ENCODE results near the gene MAP3K19.
A peak's percentile ranks its signal among the peaks of the same experiment; 100 is the strongest.

Gene MAP3K19

DNA sequence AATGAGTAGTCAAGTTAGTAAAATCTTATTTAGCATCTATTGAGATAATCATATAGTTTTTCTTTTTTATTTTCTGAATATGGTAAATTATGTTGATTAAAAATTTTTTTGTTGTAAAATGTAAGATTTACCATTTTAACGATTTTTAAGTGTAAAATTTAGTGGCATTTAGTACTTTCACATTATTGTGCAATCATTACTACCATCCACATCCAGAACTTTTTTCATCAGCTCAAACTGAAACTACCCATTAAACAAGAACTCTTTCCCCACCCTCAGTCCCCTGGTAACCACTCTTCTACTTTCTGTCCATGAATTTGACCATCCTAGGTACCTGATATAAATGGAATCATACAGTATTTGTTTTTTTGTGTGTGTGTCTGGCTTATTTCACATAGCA is 16.0 kb upstream of the MAP3K19 start:
- DNase-seq (ENCODE audit: low read depth) = peak; percentile 7
- H3K4me3 ChIP-seq (ENCODE audit: low read length) = no peak overlapping the region
- TF ChIP-seq, protein P1, sequence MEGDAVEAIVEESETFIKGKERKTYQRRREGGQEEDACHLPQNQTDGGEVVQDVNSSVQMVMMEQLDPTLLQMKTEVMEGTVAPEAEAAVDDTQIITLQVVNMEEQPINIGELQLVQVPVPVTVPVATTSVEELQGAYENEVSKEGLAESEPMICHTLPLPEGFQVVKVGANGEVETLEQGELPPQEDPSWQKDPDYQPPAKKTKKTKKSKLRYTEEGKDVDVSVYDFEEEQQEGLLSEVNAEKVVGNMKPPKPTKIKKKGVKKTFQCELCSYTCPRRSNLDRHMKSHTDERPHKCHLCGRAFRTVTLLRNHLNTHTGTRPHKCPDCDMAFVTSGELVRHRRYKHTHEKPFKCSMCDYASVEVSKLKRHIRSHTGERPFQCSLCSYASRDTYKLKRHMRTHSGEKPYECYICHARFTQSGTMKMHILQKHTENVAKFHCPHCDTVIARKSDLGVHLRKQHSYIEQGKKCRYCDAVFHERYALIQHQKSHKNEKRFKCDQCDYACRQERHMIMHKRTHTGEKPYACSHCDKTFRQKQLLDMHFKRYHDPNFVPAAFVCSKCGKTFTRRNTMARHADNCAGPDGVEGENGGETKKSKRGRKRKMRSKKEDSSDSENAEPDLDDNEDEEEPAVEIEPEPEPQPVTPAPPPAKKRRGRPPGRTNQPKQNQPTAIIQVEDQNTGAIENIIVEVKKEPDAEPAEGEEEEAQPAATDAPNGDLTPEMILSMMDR (conservative IDR thresholded peaks at IDR 0.05; ENCODE audit: low read length) = no peak

DNA sequence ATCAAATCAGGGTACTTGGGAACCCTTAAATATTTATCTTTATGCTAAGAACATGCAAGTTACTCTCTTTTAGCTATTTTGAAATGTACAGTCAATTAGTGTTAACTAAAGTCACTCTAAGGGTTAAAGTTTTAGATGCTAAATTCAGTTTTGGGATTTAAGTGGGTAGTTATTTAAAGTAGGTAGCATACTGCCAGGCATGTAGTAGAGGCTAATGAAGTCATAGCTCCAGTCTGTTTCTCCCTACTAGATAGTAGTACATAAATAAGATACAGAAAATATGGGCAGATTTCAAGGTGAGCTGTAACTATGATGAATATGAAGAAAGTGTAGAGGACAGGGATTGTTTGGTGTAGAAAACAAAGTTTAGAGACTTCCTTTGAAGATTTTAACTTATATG is 12.3 kb upstream of the MAP3K19 start:
- no peak overlapping the region for H3K4me3 ChIP-seq (ENCODE audit: low read length)
- TF ChIP-seq, protein P1 (conservative IDR thresholded peaks at IDR 0.05; ENCODE audit: low read length) = no peak
- DNase-seq (ENCODE audit: low read depth) = no peak

DNA sequence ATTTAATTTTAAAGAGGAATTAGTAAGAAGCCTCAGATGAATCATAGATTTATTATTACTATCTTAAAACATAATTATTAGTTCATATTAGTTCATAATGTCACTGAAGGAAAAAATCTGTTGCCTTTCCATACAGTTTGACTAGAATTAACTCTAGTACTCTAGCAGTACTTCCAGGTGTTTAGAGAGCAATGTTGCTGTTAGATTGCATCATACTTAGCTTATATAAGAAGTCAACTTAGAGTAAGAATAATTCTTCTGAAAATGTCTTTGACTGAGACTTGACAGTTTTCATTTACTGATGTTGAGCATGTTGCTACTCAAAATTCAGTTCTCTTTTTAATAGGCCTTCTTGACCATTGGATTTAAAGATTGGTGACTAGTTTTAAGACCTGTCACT is 9.5 kb upstream of the MAP3K19 start:
- TF ChIP-seq, protein P1 (conservative IDR thresholded peaks at IDR 0.05; ENCODE audit: low read length) = no peak
- H3K4me3 ChIP-seq (ENCODE audit: low read length) = no peak overlapping the region
- peak; percentile 29 for DNase-seq (ENCODE audit: low read depth)

DNA sequence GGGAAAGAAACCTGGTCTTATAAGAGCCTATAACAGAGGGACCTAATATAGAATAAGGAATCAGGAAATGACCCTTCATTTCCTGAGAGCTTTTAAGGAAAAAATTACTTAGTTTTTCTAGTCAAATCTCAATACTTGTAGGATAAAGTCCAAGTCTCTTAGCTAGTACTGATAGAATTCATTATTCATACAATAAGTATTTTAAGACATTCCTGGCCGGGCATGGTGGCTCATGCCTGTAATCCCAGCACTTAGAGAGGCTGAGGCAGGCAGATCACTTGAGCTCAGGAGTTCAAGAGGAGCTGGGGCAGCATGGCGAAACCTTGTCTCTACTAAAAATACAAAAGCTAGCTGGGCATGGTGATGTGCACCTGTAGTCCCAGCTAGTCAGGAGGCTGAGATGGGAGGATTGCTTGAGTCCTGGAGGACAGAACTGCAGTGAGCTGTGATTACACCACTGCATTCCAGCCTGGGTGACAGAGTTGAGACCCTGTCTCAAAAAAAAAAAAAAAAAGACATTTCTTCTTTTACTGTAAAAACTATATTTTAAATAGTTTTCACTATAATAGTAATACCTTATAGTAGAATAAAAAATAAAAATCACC is 8.0 kb upstream of the MAP3K19 start:
- H3K4me3 ChIP-seq (ENCODE audit: low read length) = peak overlapping the region; percentile 2
- TF ChIP-seq, protein P1 (conservative IDR thresholded peaks at IDR 0.05; ENCODE audit: low read length) = no peak

DNA sequence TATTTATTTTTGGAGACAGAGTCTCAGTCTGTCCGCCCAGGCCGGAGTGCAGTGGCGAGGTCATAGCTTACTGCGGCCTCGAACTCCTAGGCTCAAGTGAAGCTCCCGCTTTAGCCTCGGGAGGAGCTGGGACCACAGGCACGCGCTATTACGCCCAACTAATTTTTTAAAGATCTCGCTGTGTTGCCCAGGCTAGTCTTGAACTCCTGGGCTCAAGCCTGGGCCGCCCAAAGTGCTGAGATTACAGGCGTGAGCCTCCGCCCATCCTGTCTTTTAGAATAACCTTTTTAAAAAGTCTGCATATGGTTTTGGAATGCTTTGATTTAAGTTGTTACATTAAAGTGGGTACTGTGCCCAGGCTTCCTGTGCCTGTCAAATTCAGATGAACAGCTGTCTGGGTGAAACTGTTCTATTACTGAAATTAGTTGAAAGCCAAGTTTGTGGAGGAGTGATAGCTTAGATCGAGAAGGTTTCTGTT is 5.8 kb upstream of the MAP3K19 start:
- DNase-seq (ENCODE audit: low read depth) = peak; percentile 29
- H3K4me3 ChIP-seq (ENCODE audit: low read length) = peak overlapping the region; percentile 99
- TF ChIP-seq, protein P1 (conservative IDR thresholded peaks at IDR 0.05; ENCODE audit: low read length) = no peak

More for the DNA sequence above, 8.0 kb upstream of the MAP3K19 start:
- DNase-seq (ENCODE audit: low read depth) = peak; percentile 83

DNA sequence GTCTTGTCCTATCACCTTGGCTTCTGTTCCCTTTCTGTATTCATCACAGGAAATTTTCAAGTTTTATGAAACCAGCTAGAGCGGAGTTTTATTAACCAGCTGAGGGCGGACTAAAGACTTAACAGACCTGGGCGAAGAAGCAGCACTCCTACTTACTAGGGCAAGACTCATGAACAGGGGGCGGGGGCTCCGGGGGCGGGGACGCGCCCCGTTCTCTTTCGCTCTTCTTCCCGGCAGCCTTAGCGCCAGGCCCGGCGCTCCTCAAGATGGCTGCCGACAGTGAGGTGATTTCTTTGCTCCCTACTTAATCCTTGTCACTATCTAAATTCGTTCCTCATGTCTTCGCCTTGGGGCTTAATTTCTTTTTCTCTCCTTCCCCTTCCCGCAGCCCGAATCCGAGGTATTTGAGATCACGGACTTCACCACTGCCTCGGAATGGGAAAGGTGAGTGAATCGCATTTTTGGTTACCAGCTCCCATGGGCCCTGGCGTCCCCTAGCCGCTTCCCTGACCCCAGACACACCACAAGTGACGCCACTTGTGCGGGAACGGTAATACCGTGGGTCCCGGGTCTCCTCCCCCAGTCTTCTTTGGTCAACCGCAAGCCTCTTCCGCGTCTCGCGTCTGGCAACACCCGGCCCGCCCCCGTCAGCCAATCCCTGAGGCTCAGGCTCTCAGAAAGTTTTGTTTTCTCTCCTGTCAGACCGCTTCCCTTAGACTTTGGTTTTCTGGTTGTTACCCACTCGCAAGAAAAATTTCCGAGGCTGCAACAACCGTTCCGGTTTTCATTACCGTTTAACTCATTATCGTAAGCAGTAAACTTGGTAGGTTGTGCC is 5.0 kb upstream of the MAP3K19 start, which contains the start of gene RAB3GAP1:
Gene RAB3GAP1, plus strand, starts transcription at position 251 of the 835 bp plus-strand sequence. Its CDS starts 16 bp downstream, at position 267.
- TF ChIP-seq, protein P1 (conservative IDR thresholded peaks at IDR 0.05; ENCODE audit: low read length) = no peak
- DNase-seq (ENCODE audit: low read depth) = peak; percentile 84
- H3K4me3 ChIP-seq (ENCODE audit: low read length) = peak within 1 kb of the TSS; percentile 99

Measured in AG10803 (cell line).